ENCODE results near the gene VRTN.
"Not testable (repeated sequence)": the region's sequence is repeated elsewhere in the genome, so short reads cannot be mapped to it uniquely, and the experiment has no call there.

VRTN gene, protein sequence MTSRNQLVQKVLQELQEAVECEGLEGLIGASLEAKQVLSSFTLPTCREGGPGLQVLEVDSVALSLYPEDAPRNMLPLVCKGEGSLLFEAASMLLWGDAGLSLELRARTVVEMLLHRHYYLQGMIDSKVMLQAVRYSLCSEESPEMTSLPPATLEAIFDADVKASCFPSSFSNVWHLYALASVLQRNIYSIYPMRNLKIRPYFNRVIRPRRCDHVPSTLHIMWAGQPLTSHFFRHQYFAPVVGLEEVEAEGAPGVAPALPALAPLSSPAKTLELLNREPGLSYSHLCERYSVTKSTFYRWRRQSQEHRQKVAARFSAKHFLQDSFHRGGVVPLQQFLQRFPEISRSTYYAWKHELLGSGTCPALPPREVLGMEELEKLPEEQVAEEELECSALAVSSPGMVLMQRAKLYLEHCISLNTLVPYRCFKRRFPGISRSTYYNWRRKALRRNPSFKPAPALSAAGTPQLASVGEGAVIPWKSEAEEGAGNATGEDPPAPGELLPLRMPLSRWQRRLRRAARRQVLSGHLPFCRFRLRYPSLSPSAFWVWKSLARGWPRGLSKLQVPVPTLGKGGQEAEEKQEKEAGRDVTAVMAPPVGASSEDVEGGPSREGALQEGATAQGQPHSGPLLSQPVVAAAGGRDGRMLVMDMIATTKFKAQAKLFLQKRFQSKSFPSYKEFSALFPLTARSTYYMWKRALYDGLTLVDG

DNA sequence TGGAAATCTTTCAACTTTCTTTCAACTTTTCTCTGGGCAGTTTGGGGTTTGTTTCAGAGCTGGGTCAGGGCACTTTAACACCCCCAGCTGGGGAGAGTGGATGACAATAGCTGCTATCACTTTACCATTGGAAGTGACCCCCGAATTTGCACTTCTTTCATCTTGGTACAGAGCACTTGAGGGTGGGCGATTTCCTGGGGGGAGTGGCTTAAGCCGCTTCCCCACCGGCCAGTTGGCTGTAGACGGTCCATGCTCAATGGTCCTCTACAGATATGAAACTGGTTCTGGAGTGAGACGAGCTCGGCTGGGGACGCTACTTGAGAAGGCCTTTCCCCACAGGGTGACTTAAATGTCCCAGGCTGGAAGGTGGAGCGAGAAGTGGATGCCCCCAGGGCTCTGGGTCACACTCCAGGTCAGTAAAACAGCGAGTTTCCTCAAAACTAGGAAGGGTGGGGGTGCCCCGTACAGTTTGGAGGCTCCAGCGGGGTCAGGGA, at the start of gene VRTN:
Gene VRTN (plus strand): TSS at position 231 of the 494 bp plus-strand sequence. CDS start 8,313 bp downstream, outside the sequence.
- DNase-seq (ENCODE audit: low spot score), result no peak

DNA sequence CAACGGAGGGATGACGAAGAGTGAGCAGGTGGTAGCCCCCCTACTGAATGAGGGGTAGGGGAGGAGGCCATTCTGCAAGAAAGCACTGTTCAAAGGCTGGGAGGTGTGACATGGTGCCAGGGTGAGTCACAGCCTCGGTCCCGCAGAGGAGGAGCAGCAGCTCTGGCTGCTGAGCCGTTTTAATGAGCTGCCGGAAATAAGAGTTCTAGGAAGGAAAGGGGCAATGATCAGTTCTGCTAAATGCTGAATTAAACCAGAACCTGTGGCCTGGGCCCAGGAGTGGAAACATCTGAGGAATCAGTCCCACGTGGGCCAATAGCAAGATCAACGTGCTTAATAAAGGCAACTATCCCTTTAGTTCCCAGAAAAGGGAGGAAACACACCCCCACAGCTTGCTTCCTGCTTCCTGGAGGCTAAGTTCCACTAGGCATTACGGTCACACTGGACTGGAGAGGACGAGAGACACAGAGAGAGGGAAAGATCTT, 49.2 kb upstream of the VRTN start:
- DNase-seq (ENCODE audit: low spot score), result peak; percentile 33

DNA sequence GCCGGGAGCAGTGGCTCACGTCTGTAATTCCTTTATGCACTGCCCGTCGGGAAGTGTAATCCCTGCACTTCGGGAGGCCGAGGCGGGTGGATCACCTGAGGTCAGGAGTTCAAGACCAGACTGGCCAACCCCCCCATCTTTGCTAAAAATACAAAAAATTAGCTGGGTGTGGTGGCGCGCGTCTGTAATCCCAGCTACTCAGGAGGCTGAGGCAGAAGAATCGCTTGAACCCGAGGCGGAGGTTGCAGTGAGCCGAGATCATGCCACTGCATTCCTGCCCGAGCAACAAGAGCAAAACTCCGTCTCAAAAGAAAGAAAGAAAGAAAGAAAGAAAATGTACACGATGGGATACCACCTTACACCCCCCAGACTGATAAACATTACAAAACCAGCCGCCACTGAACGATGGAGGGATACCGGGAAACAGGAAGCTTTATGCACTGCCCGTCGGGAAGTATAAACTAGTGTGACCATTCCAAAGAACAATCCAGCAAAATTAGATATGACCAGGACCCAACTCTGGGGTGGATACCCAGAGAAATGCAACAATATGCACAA, 46.6 kb upstream of the VRTN start:
- DNase-seq (ENCODE audit: low spot score), result no peak

DNA sequence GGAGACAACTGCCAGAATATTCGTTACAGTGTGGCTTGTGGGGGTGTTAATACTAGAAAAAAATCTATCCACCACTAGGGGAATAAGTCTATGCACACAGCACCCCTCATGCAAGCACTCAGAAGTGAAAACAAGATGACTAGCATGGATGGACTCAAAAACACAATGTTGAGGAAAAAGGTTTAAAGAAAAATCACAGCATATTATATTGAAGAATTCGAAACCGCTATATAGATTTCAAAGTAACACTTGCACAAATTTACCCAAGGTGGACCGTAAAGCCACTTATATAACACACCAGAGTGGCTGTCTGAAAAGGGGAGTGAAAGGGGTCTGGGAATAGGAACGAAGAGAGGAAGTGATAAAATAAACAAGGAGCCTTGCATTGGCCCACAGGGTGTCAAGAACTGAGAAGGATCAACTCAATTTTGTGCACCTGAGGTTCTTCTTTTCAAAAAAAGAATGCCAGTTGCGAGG, 46.1 kb upstream of the VRTN start:
- peak; percentile 63 for DNase-seq (ENCODE audit: low spot score)

DNA sequence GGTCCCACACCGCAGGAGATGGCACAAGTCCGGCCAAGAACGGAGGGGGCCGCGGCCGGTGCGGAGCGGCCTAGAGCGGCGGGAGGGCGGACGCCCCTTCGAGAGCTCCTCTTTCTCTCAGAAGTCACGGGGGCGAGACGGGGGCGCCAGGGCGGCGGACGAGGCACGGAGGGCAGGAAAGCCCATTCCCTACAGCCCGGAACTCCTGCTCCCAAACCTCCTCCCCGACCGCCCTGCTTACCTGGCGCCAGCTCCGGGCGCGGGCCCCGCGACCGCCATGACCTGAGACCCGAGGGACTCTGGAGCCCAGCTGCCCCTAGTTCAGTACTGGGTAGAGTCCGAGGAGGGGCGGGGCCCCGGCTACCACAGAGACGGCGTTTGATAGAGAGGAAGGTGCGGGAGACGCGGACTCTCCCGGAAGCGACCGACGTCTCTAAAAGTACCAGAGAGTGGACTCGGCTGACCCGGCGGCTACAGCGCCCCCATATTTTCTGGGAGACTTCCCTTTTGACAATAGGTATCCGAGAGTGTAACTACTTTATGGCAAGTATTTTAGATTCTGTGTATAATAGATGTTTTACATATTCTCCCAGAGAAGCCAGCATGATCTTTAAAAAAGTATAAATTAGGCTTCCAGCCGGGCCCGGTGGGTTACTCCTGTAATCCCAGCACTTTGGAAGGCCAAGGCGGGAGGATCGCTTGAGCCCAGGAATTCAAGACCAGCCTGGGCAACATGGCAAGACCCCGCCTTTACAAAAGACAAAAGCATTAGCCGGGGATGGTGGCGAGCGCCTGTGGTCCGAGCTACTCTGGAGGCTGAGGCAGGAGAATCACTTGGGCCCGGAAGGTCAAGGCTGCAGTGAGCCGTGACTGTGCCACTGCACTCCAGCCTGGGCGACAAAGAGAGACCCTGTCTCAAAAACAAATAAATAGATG, 45.4 kb upstream of the VRTN start, which contains the start of gene ABCD4:
Gene ABCD4 (minus strand): TSS at position 301 of the 936 bp plus-strand sequence. CDS start 22 bp downstream, at position 279.
- DNase-seq (ENCODE audit: low spot score), result peak; percentile 94

DNA sequence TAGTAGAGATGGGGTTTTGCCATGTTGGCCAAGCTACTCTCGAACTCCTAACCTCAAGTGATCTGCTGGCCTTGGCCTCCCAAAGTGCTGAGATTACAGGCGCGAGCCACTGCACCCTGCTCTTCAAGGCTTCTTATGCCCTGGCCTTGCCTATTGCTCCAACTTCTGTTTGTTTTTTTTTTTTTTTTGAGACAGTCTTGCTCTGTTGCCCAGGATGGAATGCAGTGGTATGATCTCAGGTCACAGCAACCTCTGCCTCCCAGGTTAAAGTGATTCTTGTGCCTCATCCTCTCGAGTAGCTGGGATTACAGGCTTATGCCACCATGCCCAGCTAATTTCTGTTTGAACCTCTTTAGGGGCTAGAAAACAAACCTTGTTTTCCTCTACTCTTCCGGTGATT, 39.6 kb upstream of the VRTN start:
- no peak for DNase-seq (ENCODE audit: low spot score)

DNA sequence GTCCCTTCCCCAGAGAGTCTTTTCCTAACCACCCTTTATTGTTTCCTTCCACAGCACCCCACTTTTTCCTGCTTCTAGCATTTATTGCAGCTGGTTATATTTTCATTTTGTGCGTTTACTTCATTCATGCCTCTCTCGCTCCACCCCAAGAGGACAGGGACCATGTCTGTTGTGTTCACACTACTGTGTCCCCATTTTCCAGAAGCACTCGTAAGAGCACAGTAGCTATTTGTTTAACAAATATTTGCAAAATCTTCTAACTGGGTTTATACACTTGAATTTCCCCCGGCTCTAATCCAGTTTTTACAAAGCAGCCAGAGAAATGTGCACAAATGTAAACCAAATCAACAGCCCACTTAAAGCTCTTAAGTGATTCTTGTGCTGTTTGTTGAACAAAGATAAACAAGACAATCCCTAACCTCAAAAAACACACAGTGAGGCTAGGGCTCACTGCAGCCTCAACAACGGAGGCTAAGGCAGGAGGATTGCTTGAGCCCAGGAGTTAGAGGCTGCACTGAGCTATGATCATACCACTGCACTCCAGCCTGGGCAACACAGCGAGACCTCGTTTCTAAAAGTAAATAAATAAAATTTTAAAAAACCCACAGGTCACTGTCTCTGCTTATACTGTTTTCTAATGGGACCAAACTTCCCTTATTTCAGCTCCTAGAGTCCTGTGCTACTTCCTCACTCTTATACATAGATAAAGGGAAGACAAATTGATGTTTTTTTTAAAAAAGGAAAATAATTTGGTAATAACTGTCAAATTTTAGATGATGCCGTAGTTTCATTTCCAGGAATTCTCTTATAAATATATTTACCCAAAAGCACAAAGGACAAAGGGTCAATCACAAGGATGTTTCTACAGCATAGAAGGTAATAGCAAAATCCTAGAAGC, 38.9 kb upstream of the VRTN start:
- DNase-seq (ENCODE audit: low spot score), result no peak

DNA sequence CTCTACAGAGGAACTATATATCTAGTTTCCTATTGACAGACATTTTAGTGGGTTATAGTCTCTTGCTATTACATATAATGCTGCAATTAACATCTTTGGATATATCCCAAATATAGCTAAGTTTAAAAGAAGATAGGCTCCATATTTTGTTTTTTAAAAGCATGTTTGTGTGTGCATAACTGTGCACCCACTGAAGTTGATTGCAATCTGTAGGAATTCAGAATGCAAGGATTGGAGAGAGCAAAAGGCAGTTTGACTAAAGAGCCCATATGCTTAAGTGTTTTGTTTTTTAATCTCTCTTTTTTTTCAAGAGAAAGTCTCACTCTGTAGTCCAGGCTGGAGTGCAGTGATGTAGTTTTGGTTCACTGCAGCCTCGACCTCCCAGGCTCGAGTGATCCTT, 36.1 kb upstream of the VRTN start:
- DNase-seq (ENCODE audit: low spot score), result no peak

DNA sequence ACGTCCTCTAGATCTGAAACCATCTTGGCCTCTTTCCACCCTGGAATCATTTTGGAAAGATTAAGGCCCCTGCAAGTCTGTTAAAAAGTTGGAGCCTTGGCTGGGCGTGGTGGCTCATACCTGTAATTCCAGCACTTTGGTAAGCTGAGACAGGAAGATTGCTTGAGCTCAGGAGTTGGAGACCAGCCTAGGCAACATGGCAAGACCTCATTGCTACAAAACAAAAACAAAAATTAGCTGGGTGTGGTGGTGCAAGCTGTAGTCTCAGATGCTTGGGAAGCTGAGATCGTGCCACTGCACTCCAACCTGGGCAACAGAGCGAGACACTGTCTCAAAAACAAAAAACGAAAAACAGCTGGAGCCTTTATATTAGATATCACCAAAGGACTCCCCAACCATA, 34.7 kb upstream of the VRTN start:
- DNase-seq (ENCODE audit: low spot score), result no peak

DNA sequence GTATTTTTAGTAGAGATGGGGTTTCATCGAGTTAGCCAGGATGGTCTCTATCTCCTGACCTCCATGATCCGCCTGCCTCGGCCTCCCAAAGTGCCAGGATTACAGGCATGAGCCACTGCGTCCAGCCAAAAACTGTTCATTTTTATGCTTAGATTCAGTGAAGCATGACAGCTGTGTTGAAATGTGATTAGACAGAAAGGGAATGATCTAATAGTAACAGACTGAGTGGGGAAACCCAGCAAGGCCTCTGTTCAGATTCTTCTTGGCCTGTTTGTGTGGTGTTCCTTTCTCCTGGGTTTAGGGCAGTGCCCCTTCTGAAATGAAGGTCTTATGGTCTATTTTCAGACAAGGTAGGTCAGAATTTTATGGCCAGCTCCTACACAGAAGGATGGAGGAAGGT, 33.7 kb upstream of the VRTN start:
- DNase-seq (ENCODE audit: low spot score), result no peak

DNA sequence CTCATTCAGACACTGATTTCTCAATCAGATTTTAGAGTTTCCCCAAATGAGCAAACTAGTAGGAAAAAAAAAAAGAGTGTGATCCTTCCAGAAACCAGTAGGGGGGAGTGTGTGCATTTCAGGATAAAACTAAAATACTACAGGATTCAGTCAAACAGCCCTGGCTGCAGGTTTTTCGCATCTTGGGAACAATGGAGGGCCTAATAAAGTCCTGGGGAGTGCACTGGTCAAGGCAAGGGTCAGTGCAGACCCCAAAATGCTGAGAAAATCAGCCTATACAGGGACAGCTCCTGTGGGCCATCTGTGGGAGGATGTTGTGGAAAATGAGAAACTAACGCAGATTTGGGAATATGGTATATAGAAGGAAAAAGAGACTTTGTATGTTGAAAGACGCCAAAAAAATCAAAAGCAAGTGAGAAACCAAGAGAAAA, 23.3 kb upstream of the VRTN start:
- peak; percentile 4 for DNase-seq (ENCODE audit: low spot score)

DNA sequence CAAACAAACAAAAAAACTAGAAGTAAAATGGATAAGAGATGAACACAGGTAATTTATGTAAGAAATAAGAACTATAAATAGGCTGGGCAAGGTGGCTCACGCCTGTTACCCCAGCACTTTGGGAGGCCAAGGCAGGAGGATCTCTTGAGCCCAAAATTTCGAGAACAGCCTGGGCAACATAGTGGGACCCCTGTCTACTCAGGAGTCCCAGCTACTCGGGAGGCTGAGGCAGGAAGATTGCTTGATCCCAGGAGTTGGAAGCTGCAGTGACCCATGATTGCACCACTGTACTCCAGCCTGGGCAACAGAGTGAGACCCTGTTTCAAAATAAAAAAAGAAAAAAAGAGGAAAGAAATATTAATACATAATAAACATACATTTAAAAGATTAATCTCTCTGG, 22.8 kb upstream of the VRTN start:
- no peak for DNase-seq (ENCODE audit: low spot score)

DNA sequence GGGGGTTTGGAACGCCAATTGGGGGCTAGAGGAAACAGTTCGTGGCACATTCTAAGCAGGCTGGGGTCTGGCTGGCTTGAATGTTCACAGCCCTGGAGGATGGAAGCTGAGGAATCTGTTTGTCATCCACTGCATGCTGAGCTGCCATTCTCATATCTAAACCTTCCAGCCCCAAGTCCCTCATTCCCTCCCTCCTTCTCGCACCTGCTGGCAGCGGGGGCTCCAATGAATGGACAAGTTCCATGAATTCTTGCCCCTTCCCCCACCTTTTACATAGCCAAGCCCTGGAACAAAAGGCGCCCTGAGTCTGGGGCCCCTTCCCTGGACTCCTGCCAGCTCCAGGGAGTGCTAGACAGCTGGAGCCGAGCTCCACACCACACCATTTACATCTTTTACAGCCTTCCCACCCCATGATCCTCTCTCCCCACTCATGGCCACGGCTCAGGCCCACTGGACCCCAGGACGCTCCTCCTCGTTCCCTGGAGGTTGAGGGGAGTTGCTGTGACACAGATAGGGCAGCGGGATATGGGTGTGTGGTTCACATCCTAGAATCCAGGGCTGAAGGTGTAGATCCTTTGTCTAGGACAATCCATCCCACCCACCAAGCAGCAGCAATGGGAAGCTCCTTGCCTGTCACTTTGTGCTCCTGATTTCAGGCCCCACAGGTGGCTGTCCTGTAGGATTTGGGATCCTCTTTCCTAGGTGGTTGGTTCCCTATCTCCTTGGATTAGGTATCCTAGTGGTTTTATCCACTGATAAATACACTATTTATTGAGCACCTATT, 21.7 kb upstream of the VRTN start:
- DNase-seq (ENCODE audit: low spot score), result no peak

DNA sequence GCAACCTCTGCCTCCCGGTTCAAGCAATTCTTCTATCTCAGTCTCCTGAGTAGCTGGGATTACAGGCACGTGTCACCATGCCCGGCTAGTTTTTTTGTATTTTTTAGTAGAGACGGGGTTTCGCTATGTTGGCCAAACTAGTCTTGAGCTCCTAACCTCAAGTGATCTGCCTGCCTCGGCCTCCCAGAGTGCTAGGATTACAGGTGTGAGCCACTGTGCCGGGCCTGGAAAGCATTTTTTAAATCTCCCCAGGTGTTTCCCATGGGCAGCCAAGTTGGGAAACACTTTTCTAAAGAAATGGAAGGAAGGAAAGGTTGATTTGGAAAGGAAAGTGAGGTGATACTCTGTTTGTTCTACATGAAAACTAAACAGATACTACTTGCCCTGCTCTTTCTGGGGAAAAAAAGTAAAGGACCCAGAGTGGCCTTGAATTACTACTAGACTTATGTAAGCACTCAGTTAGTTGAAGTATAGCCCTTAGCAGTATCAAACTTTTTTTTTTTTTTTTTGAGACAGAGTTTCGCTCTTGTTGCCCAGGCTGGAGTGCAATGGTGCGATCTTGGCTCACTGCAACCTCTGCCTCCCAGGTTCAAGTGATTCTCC, 18.2 kb upstream of the VRTN start:
- DNase-seq (ENCODE audit: low spot score), result not testable (repeated sequence)

DNA sequence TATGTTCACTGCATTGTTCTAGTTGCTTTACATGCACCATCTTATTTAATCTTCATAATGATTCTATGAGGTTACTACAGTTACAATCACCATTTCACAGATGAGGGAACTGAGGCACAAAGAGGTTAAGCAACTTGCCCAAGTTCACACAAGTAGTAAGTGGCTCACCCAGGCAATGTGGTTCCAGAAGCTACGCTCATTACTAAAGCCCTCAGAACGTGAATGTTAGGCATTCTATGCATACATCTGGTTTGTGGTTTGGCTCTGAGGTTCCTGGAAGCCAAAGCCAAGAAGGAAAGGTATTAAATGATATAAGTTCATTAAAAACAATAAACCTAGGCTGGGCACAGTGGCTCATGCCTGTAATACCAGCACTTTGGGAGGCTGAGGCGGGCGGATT, 14.4 kb upstream of the VRTN start:
- DNase-seq (ENCODE audit: low spot score), result no peak

DNA sequence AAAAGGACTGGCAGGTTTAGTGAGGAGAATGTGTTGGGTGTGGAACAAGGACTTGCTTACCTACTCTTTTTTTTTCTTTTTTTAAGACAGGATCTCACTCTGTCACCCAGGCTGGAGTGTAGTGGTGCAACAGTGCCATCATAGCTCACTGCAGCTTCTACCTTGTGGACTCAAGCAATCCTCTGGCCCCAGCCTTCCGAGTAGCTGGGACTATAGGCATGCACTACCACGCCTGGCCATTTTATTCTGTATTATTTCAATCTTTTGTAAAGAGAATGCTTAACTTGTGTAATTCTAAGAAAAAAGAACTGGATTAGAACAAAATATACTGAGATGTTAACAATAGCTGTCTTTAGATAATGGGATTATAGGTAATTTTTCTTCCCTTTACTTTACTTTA, 1.9 kb upstream of the VRTN start:
- DNase-seq (ENCODE audit: low spot score), result no peak

DNA sequence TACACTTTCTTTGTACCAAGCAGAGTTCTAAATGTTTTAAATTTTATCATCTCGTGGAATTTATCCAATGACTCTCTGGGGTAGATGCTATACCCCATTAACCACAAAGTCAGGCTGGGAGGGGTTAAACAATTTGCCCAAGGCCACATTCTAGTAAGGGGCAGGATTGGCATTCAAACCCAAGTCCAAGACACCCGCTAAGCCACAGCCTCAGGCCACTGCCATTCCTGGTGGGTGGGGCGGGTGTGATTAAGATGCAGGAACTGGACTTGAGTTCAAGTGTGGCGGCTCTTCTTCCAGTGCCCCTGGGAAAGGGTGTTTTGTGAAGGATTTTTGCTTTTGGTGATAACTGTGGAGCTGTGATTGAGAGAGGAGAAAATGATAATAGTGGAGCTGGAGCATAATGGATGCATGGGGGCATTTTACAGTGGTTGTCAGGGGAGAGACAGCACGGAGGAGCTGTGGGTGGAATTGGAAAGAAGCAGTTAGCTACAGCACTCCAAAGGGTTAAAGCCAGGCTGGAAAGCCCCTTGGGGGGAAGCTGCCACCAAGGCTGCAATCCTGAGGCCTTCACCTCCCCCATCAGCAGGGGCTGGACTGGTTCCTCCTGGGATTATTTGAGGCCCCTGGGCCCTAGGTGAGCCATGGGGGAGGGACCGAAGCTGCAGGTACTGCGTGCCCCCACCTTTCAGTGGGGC, 1.0 kb upstream of the VRTN start:
- DNase-seq (ENCODE audit: low spot score), result no peak

DNA sequence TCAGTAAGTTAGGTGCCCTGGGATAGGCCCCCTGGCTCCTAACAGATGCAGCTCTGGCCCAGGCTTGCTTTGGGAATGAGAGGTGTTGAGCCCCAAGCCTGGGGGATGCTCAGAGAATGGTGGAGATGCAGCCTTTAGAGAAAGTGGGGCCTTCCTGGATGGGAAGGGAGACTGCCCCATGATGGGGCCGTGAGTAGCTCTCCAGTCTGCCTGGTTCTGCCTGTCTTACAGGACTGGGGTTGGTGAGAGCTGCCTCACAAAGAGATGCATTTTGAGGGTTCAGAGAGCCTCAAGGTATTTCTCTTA, 523 bp upstream of the VRTN start:
- no peak for DNase-seq (ENCODE audit: low spot score)

Measured in activated CD4-positive, alpha-beta T cell treated with anti-CD3 and anti-CD28 coated beads, Interleukin-2, Interleukin-4, amounts not matched to agents 100 ng/mL and 50 ng/mL, durations not matched to agents 16 hours and 8 hours (primary cell).